OCI-LY7 (cell line): ENCODE data around the gene RAB3C. TPM values are rescaled to one million over a fixed set of nuclear protein-coding genes. Genes with fewer than 3 reads are reported as not detected.

Source experiments
- BruUV-seq: library from RNA; stranded (reverse); fragments of 400-500 nt; replicated peaks from 2 replicates; lab custom pipeline; 2021; lab: Mats Ljungman, UMichigan
- CTCF ChIA-PET: fragments of 300-600 bp; sonication (Branson Sonifier 250); formaldehyde crosslinking; loops from one replicate; lab custom pipeline; 2022; ENCODE audit warnings: antibody characterized with exemption; ENCODE audit not compliant: unreplicated experiment; lab: Charles Lee
- POLR2A ChIA-PET: fragments of 300-600 bp; sonication (Branson Sonifier 250); formaldehyde crosslinking; loops from one replicate; lab custom pipeline; 2022; ENCODE audit warnings: antibody characterized with exemption; lab: Charles Lee
- DNase-seq: peaks from one replicate; pipeline ENCODE4 v3.0.0-alpha.2; 2015; ENCODE audit warnings: low spot score
- H2AFZ ChIP-seq: fragments of 200-600 bp; sonication (generic), shearing (Covaris generic); 2 replicates; pipeline ENCODE4 v1.6.1; 2014; ENCODE audit warnings: mild to moderate bottlenecking, antibody characterized with exemption, low read length, moderate library complexity
- H3K27ac ChIP-seq: fragments of 200-600 bp; sonication (generic); 2 replicates; pipeline ENCODE4 v1.5.1; 2014; ENCODE audit warnings: mixed run types, low read depth, mild to moderate bottlenecking, moderate library complexity, low read length, inconsistent platforms; ENCODE audit not compliant: poor library complexity, severe bottlenecking
- H3K36me3 ChIP-seq: fragments of 200-600 bp; sonication (generic); 2 replicates; pipeline ENCODE4 v1.6.1; 2014; ENCODE audit warnings: mild to moderate bottlenecking, antibody characterized with exemption, low read length, moderate library complexity, mixed read lengths; ENCODE audit not compliant: insufficient read depth
- H3K4me1 ChIP-seq: fragments of 200-600 bp; sonication (generic); 2 replicates; pipeline ENCODE4 v1.5.1; 2014; ENCODE audit warnings: mild to moderate bottlenecking, low read length; ENCODE audit not compliant: insufficient read depth, poor library complexity, severe bottlenecking
- H3K4me2 ChIP-seq: fragments of 200-600 bp; sonication (generic); 2 replicates; pipeline ENCODE4 v1.6.1; 2014; ENCODE audit warnings: mild to moderate bottlenecking, low read length
- H3K4me3 ChIP-seq: fragments of 200-600 bp; sonication (generic); 2 replicates; pipeline ENCODE4 v1.5.1; 2014; ENCODE audit warnings: mild to moderate bottlenecking, low read depth, low read length; ENCODE audit not compliant: poor library complexity, severe bottlenecking
- H3K79me2 ChIP-seq: fragments of 200-600 bp; sonication (generic); 2 replicates; pipeline ENCODE4 v1.6.1; 2016; ENCODE audit warnings: low read depth, mild to moderate bottlenecking, low read length, moderate library complexity, mixed read lengths; ENCODE audit not compliant: insufficient read depth
- H3K9me2 ChIP-seq: fragments of 200-600 bp; sonication (generic); 2 replicates; pipeline ENCODE4 v1.6.1; 2016; ENCODE audit warnings: mild to moderate bottlenecking, low read length, mixed read lengths; ENCODE audit not compliant: insufficient read depth
- H3K9me3 ChIP-seq: fragments of 200-600 bp; sonication (generic); 2 replicates; pipeline ENCODE4 v1.6.1; 2014; ENCODE audit warnings: mild to moderate bottlenecking, mixed run types, low read length, mixed read lengths
- H4K20me1 ChIP-seq: fragments of 200-600 bp; sonication (generic); 2 replicates; pipeline ENCODE4 v1.6.1; 2014; ENCODE audit warnings: mild to moderate bottlenecking, antibody characterized with exemption, low read length, moderate library complexity, mixed read lengths; ENCODE audit not compliant: insufficient read depth
- EZH2phosphoT487 ChIP-seq: fragments of 200-600 bp; sonication (generic); IDR thresholded peaks from 2 replicates; pipeline ENCODE4 v1.6.1; 2018; ENCODE audit warnings: low read depth, borderline replicate concordance, mild to moderate bottlenecking, mixed run types, antibody characterized with exemption, low read length, moderate library complexity, mixed read lengths
- intact Hi-C: fragments of 100-400 bp; cut with micrococcal nuclease; formaldehyde crosslinking; loops from one replicate; pipeline ENCODE4 v1.10.0; 2022; ENCODE audit not compliant: unreplicated experiment
- total RNA-seq, 2 experiments: library from RNA; depleted of rRNA in 1 of 2; stranded (reverse); fragments of >200 nt in 1 of 2; shearing (Covaris generic) in 1 of 2; gene quantifications; 2 replicates each; pipeline ENCODE4 v1.2.3, GENCODE V29; 2014 to 2022
- TF ChIP-seq, protein P1 (sequence below): fragments of 200-600 bp; sonication (generic); conservative IDR thresholded peaks from 2 replicates; pipeline ENCODE4 v1.5.1; 2014; ENCODE audit warnings: mild to moderate bottlenecking, antibody characterized with exemption, low read length, moderate library complexity, mixed read lengths

RAB3C gene
- total RNA-seq, 2 experiments from 2014 or later, result not detected

DNA sequence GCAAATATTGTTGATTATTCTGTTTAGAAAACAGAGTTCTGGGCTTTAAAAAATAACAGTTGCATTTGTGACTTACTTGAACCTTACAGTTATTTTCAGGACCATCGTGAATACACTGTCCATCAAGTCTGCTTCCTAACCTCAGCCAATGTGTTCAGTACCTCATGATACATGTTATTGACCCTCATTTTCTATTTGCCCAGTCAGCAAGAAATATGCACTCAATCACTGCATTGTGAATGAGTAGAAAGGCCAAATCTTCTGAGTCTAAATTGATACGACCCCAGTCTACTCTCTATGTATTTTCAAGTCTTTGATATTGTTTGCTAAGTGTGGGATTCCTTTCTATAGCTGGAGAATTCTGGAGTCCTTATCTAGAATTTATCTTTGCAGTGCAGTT is 156.2 kb downstream of the RAB3C start:
- POLR2A ChIA-PET, result no interaction called here
- Histone ChIP-seq H3K36me3 (no peaks in the 10 kb centered on the region), H4K20me1 (no peaks in the 10 kb centered on the region), H3K4me3 (no peak overlapping the region), H3K9me2 (no peaks in the 10 kb centered on the region), H3K4me2 (no peak overlapping the region), H3K4me1 (no peaks in the 10 kb centered on the region), H3K27ac (no peak overlapping the region), H2AFZ (no peak overlapping the region), H3K9me3 (no peaks in the 10 kb centered on the region), H3K79me2 (no peaks in the 10 kb centered on the region)
- intact Hi-C loops, result no loop called here
- TF ChIP-seq, protein P1, sequence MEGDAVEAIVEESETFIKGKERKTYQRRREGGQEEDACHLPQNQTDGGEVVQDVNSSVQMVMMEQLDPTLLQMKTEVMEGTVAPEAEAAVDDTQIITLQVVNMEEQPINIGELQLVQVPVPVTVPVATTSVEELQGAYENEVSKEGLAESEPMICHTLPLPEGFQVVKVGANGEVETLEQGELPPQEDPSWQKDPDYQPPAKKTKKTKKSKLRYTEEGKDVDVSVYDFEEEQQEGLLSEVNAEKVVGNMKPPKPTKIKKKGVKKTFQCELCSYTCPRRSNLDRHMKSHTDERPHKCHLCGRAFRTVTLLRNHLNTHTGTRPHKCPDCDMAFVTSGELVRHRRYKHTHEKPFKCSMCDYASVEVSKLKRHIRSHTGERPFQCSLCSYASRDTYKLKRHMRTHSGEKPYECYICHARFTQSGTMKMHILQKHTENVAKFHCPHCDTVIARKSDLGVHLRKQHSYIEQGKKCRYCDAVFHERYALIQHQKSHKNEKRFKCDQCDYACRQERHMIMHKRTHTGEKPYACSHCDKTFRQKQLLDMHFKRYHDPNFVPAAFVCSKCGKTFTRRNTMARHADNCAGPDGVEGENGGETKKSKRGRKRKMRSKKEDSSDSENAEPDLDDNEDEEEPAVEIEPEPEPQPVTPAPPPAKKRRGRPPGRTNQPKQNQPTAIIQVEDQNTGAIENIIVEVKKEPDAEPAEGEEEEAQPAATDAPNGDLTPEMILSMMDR, result no peak
- no peak for TF ChIP-seq EZH2phosphoT487
- CTCF ChIA-PET, result no interaction called here
- BruUV-seq, result no TSS peak
- DNase-seq, result no peak

DNA sequence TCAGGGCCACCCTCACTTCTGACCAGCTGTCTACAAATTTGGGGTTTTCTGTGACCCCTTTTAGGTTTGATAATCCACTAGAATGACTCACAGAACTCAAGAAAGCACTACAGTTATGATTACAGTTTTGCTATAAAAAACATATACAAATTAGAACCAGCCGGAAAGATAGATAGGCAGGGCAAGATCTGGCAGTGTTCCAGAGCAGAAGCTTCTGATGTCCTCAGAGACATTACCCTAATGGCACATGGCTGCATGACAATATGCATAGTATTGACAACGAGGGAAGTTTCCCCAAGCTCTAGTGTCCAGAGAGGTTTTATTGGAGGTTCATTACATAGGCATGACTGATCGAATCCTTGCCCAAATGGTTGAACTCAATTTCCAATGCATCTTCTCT is 158.1 kb downstream of the RAB3C start:
- CTCF ChIA-PET, result no interaction called here
- no TSS peak for BruUV-seq
- Histone ChIP-seq H3K4me3 (no peak overlapping the region), H3K4me1 (no peaks in the 10 kb centered on the region), H4K20me1 (no peaks in the 10 kb centered on the region), H3K9me3 (no peaks in the 10 kb centered on the region), H3K4me2 (no peak overlapping the region), H3K27ac (no peak overlapping the region), H3K79me2 (no peaks in the 10 kb centered on the region), H3K9me2 (no peaks in the 10 kb centered on the region), H2AFZ (no peak overlapping the region), H3K36me3 (no peaks in the 10 kb centered on the region)
- TF ChIP-seq EZH2phosphoT487, result no peak
- TF ChIP-seq, protein P1, result no peak
- POLR2A ChIA-PET, result no interaction called here
- intact Hi-C loops, result no loop called here
- DNase-seq, result no peak

DNA sequence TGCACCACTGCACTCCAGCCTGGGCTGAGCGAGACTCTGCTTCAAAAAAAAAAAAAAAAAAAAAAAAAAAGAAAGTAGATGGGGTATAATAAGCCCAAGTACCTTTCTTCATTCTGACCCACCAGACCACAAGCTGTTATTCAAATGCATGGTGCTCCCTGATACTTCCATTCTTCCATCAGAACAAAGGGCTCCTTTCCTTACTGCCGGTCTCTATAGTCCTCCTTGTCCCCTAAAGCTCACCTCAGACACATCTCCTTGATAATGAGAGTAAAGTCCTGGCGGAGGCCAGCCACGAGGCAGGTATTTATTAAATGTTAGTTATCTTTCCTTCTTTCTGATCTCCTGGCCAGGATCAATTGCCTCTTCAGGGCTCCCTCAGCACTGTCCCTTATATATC is 162.5 kb downstream of the RAB3C start:
- DNase-seq, result no peak
- POLR2A ChIA-PET, result interaction anchor here (0.6 kb wide), 2 partner anchors 56 to 667 kb away, joined by 3 to 4 read pairs; no protein-coding TSS in a partner anchor
- H3K27ac ChIP-seq, result no peak overlapping the region
- no peaks in the 10 kb centered on the region for H3K4me1 ChIP-seq
- CTCF ChIA-PET, result no interaction called here
- intact Hi-C loops, result no loop called here
- TF ChIP-seq EZH2phosphoT487, result no peak
- TF ChIP-seq, protein P1, result no peak
- no TSS peak for BruUV-seq
- no peaks in the 10 kb centered on the region for H3K9me2 ChIP-seq
- no peaks in the 10 kb centered on the region for H3K79me2 ChIP-seq
- H3K9me3 ChIP-seq, result no peaks in the 10 kb centered on the region
- H3K4me3 ChIP-seq, result no peak overlapping the region
- no peaks in the 10 kb centered on the region for H4K20me1 ChIP-seq
- H2AFZ ChIP-seq, result no peak overlapping the region
- H3K36me3 ChIP-seq, result no peaks in the 10 kb centered on the region
- H3K4me2 ChIP-seq, result no peak overlapping the region
